HG03103 (cell line): ENCODE data around the gene MIS18A.
"Not testable (repeated sequence)": the region's sequence is repeated elsewhere in the genome, so short reads cannot be mapped to it uniquely, and the experiment has no call there.

Experiments used
- ATAC-seq: cut with Tn5 transposase; IDR thresholded peaks from one replicate; pipeline ENCODE4 v1.9.1; 2021; ENCODE audit warnings: low read depth; ENCODE audit not compliant: unreplicated experiment

The MIS18A gene

DNA sequence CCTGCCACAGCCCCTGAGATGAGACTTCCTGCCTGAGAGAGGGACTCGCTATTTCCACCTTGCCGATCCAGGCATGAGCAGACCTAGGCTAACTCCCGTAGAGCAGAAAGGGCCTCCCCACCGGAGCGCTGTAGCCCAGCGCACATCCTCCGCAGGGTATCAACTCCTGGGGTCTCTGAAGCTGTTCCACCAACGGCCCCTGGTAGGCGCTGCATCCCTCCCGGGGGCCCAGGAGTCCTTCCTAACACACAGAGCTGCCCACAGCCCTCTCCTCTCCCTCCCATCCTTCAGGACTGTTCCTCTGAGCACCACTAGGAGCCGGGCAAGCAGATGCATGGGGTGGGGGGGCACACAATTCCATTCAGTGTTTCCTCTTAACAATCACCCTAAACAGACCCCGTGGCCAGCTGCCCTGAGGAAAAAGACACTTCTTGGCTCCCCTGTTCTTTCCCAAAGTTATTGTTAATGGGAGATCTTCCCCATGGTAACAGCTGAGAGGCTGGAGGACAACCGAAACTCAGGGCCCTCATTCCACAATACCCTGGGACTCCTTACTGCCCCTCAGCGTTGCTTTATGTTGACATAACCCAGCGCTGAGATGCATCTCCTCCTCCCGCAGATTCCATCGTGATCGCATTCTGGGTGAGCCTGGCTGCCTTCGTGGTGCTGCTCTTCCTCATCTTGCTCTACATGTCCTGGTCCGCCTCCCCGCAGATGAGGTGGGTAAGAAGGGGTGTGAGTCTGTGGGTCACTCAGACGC is 27.4 kb upstream of the MIS18A start:
- no peak for ATAC-seq

DNA sequence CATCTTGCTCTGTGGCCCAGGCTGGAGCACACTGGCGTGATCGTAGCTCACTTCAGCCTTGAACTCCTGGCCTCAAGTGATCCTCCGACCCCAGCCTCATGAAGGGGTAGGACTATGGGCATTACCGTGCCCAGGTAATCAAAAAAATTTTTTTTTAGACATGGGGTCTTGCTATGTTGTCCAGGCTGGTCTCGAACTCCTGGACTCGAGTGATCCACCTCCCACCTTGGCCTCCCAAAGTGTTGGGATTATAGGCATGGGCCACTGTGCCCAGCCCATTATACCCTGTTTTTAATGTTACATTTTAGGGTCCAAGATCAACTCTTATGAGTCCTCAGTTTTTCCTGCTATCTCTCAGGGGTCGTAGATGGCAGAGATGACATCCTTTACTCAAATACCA is 26.1 kb upstream of the MIS18A start:
- no peak for ATAC-seq

DNA sequence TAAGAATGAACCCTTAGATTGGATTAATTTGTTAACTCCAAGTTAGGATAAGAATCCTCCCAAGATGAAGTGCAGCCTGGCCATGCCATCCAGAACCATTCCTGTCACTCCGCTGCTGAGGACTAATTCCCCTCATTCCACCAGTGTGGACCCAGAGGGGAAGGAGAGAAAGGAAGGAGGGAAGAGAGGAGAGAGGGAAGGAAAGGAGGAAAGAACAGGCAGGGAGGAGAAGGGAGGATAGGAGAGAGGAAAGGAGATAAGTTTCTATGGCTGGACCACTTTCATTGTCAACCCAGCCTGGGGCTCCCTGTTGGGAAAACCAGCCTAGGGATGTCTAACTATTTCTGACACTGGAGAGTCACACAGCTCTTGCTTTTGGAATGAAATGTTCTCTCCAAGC is 24.5 kb upstream of the MIS18A start:
- no peak for ATAC-seq

DNA sequence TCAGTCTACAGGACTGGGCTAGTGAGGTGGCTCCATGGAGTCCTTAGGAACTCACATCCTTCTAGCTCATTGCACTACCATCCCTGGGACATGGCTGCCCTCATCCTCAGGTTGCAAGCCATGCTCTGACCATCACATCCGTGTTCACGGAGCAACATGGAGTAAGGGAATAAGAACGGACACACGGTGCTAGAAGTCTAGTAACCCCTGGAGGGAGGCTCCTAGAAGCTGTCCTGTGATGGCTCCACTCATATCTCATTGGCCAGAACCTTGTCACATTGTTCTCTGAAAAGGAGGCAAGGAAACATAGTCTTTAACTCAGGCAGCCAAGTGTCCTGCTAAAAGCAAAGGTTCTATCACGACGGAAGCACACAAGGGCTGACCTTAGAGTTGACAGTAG is 23.7 kb upstream of the MIS18A start:
- ATAC-seq = no peak

DNA sequence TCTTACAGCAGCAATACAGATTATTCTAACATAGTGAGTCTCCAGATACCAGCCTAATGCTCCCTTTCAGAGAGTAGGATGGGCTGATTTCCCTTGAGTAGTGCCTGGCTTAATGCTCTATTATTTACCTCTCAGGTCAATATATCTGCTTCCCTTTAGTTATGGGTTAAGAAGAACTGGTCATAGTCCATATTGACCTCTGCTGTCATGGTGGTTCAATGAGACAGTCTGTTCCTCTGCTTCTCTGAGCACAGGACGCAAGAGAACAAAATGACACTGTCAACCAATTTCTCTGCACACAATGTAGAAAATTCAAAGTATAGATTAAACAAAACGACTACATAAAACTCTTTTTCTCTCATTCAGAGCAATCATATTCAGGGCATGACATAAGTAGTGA is 22.7 kb upstream of the MIS18A start:
- ATAC-seq = no peak

DNA sequence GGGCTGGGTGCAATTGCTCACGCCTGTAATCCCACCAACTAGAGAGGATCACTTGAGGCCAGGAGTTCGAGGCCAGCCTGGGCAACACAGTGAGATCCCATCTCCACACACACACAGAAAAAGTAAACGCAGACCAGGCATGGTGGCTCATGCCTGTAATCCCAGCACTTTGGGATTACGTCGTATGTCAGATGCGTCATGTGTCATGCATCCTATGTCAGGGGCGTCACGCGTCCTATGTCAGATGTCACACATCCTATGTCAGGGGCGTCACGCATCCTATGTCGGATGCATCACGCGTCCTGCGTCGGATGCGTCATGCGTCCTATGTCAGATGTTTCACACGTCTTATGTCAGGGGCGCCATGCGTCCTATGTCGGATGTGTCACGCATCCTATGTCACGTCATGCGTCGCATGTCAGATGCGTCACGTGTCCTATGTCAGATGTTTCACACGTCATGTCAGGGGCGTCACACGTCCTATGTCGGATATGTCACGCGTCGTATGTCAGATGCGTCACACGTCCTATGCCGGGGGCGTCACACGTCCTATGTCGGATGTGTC is 21.4 kb upstream of the MIS18A start:
- ATAC-seq = no peak

DNA sequence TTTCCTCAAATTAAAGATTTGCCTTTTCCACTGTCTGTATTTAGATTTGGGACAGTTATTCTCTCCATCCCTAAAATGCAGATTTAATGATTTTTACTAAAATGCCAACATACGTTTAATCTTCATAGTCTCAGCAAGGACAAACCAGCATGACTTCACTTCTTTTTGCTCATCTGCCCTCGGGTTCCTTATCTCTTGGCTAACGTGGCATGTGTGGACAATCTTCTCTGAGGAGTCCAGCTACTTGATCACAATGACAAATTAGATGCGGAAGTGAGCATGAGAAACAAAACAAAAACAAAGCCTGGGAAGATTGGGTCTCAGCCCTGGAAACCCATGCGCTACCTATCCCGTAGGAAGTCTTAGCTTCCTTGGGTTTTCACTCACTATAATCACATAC is 20.8 kb upstream of the MIS18A start:
- ATAC-seq = no peak

DNA sequence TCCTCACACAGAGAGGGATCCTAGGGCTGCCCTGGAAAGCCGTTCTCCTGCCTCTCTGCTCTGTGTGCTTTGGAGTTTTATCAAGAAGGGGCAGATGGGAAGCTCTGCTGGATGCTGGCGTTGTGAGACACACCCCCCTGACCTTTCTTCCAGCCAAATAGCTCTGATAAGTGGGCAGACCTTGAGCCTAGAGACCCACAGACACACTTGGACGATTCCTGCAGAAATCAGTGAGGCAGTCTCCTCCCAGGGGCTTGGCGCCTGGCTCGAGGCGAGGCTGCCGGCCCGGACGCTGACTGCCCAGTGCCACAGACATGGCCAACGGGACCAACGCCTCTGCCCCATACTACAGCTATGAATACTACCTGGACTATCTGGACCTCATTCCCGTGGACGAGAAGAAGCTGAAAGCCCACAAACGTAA is 19.8 kb upstream of the MIS18A start, which contains the start of gene MRAP:
Gene MRAP, plus strand, starts transcription at position 198 of the 424 bp plus-strand sequence. Its CDS starts 117 bp downstream, at position 315.
- no peak for ATAC-seq

DNA sequence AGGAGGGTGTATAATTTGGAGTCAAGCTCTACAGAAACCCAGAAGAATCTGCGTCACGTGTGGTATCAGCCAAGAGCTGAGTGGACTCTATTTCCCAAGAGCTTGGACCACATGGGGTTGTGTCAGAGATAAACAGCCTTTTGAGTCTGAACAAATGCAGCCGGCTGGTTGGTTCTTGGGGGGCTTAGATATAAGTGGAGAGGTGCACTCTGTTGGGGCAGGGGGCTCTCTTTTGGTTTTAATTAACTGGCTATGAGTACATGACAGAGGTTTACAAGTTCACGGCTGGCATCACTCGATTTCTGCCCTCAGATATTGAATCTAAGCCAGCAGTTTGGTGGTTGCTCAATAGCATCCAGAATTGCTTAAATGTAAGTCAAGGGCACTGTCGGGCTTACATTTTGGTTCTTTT is 19.3 kb upstream of the MIS18A start:
- no peak for ATAC-seq

DNA sequence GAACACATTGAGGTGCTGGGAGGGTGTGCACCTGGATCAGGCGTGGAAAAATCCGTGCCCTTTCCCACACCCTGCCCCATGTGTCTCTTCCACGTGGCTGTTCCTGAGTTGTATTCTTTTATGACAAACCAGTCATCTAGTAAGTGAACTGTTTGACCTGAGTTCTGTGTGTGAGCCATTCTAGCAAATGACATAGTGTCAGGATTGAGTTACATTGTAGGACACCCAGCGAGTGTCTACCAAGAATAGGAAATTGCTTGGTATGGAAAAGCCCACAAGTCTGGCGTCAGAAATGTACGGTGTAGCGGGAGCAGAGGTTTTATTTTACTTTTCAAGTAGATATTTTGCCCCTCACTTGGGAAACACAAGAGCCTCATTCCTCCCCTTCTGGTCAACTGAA is 18.6 kb upstream of the MIS18A start:
- ATAC-seq = no peak

DNA sequence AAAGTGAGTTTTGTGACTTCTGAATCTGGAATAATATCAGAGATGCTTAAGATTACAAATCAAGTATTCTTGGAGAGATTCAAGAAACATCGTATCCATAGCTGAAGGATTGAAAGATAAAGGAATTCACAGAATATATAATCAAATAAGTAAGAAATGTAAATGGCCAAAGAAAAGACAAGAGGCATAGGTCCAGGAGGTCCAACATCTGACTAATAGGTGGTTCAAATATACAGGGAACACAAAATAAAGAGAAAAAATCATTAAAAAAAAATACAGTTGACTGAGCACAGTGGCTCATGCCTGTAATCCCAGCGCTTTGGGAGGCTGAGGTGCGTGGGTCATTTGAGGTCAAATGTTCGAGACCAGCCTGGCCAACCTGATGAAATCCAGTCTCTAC is 6.6 kb upstream of the MIS18A start:
- ATAC-seq = no peak

DNA sequence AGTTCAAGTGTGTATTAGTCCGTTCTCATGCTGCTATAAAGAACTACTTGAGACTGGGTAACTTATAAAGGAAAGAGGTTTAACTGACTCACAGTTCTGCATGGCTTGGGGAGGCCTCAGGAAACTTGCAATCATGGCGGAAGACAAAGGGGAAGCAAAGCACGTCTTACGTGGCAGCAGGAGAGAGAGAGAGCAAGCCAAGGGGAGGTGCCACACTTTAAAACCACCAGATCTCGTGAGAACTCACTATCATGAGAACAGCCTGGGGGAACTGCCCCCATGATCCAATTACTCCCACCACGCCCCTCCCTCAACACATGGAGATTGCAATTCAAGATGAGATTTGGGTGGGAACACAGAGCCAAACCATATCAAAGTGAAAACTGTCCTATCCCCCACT is 4.1 kb upstream of the MIS18A start:
- ATAC-seq = no peak

DNA sequence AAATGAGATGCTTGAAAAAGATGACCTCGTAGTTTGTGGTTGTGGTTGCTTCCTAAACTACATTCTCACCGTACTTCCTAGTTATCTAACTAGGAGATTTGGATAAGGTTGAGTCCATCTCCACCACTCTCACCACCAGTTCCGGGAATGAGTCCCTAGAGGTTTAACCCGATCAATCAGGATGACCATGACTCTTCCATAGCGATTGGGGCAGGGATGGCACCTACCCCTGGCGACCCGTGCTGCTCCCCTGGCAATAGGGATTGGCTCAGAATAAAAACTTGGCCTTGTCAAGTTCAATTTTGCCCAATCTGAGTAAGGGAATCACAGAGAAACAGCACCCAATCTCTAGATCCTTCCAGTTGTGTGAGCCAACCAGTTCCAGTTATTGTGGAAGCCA is 2.7 kb upstream of the MIS18A start:
- no peak for ATAC-seq

DNA sequence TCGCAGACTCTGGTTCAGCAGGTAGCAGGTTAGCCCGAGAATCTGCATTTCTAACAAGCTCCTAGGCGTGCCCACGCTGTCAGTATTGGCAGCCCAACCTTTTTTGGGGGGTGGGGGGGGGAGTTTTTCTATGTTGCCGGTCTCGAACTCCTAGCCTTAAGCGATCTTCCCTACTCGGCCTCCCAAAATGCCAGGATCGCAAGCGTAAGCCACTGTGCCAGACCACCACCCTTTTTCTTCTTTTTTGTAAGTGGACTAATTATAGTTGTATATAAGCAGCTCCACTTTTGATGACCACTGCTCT is 480 bp upstream of the MIS18A start:
- ATAC-seq = no peak

DNA sequence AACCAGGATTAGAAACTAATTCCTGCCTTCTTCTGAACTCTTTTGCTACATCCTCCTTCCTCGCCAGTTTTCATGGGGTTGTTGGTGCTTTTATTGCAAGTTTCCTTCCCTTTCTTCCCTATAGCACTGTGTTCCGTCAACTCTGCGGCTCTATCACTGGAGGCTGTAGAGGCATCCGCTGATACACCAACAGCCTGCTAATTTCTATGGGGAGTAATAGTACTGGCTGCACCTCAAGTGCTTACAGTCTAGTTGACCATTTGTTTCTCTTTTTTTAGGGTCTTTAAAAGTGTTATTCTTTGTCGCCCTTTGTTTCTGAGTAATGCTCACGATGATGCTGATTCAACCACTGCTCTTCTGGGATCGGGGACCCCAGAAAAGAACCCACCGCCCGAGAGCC is 746 bp downstream of the MIS18A start:
- no peak for ATAC-seq

DNA sequence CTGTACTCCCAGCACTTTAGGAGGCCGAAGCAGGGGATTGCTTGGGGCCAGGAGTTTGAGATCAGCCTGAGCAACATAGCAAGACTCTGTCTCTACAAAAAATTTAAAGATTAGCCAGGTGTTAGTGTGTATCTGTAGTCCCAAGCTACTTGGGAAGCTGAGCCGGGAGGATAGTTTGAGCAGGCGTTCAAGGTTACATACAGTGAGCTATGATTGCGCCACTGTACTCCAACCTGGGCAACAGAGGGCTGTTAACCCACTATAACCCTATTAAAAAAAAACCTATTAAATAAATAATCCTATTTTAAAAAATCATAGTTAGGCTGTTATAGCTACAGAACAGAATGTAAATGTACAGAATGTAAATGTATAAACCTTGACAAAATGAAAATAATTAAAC is 2.2 kb downstream of the MIS18A start:
- no peak for ATAC-seq

DNA sequence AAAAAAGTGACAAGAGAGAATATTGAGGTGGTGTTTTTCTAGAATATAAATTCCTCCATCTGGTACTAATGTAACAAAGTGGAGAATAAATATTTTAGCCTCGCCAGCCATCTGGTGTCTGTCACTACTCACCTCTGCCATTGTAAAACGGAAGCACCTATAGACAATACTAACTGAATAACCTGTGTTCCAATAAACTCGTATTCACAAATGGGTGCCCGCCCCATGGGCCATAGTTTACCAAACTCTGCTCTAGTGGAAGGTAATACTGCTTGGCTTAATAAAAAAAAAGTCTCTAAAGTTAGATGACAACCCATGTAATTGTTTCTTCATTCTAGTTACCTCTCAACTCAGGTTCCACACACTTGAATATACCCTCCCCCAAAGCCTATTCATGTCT is 8.1 kb downstream of the MIS18A start:
- no peak for ATAC-seq

DNA sequence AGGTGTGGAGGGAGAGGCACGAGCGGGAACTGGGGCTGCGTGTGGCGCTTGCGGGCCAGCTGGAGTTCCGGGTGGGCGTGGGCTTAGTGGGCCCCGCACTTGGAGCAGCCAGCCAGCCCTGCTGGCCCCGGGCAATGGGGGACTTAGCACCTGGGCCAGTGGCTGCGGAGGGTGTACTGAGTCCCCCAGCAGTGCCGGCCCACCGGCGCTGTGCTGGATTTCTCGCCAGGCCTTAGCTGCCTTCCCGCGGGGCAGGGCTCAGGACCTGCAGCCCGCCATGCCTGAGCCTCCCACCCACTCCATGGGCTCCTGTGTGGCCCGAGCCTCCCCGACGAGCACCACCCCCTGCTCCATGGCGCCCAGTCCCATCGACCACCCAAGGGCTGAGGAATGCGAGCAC is 13.5 kb downstream of the MIS18A start:
- not testable (repeated sequence) for ATAC-seq

DNA sequence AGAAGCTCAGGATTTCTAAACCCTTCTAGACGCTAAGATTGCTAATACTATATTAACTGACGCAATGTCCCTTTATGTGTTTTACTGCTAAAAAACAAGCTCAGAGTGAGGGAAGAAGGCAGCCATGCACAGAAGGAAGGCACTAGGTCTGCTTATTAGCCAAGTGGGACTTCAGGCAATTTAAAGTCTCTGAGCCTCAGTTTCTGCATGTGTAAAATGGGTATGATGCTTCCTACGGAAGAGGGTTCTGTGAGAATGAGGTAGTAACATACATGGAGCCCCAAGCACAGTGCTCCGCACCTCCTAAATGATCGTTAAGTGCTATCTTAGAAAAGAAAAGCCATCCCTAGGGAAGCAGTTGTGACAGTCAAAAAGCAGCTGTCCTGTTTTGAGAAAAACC is 16.9 kb downstream of the MIS18A start:
- no peak for ATAC-seq

DNA sequence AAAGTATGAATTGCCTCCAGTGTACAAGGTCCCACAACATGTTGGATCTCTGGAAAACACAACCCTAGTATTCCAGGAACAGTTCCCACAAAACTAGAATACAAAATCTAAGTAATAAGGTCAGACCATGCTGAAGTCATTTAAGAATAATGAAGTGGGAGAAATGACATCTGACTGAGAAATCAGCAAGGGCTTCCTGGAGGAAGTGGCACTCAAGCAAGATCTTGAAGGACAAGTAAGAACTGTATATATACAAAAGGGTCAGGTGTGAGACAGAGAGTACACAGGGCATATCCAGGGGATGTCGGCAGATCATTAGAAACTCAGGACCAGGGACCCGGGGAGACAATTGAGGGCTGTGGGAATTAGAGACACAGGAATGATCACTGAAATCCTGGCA is 18.7 kb downstream of the MIS18A start:
- no peak for ATAC-seq

DNA sequence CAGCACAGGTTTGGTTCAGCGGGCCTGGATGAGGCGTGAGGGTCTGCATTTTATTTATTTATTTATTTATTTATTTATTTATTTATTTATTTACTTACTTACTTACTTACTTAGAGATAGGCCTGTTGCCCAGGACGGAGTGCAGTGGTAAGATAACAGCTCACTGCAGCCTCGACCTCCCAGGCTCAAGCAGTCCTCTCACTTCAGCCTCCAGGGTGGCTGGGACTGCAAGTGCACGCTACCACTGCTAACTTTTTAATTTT is 20.1 kb downstream of the MIS18A start:
- ATAC-seq = not testable (repeated sequence)

DNA sequence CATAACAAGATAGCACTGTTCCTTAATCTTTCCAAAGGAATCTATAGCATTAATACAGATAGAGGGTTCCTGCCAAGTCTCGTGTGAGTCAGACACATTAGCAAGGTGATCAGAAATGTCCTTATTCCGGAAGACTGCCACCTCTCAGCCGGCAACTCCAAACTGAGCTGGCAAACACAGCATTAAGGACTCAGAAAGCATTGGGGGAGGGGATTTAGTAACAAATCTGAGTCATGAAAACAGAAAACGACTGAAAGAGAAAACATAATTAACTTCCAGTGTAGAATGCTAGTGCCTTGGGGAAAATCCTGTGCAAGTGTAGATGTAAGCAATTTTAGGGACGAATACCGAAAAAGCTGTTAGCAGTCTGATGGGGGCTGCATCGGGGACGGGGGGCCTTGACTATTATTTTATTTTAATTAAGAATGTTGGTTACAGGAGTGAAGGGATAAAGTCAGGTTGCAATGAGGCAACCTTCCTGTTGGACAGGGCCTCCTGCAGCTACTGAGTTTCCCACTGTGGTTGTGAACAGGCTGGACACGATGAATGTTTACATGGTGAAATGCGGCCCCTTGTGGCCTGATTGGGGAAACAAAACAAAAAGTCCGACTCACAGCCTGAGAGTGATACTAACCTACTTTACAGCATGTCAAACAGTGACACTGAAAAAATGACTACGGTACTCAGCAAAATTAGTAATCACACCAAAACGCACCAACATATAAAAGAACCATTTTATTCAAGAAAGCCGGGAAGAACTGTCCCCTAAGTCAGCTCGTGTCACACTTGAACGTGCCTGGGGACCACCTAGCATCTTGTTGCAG is 20.7 kb downstream of the MIS18A start:
- ATAC-seq = no peak
